Lower lobe of right lung (tissue), 2 donors: Measurements from ENCODE around the gene CYP39A1. TPM values are rescaled to one million over a fixed set of nuclear protein-coding genes. Genes with fewer than 3 reads are reported as not detected.

ENCODE experiments used
- ATAC-seq, 2 donors: fragments of 200-7000 bp; cut with Tn5 transposase; one replicate each; pipeline ENCODE4 v1.9.1; 2020 to 2022; ENCODE audit warnings: mild to moderate bottlenecking in 2 of 2, moderate library complexity in 2 of 2
- DNase-seq: peaks from one replicate; pipeline ENCODE4 v3.0.0-alpha.2; 2020
- H3K27ac ChIP-seq: fragments of 200-600 bp; one replicate; pipeline ENCODE4 v1.8.0; 2022
- H3K27me3 ChIP-seq: fragments of 200-600 bp; one replicate; pipeline ENCODE4 v1.8.0; 2022; ENCODE audit warnings: low read depth
- H3K36me3 ChIP-seq: fragments of 200-600 bp; one replicate; pipeline ENCODE4 v1.8.0; 2022; ENCODE audit warnings: mild to moderate bottlenecking
- H3K4me1 ChIP-seq: fragments of 200-600 bp; one replicate; pipeline ENCODE4 v1.8.0; 2022
- H3K4me3 ChIP-seq: fragments of 200-600 bp; one replicate; pipeline ENCODE4 v1.8.0; 2022; ENCODE audit warnings: mild to moderate bottlenecking
- H3K9me3 ChIP-seq: fragments of 200-600 bp; one replicate; pipeline ENCODE4 v1.8.0; 2022
- CTCF ChIP-seq: fragments of 200-600 bp; IDR thresholded peaks from one replicate; pipeline ENCODE4 v1.8.0; 2022; ENCODE audit warnings: antibody characterized with exemption, mild to moderate bottlenecking
- intact Hi-C: fragments of 100-400 bp; cut with DNase I; formaldehyde crosslinking; loops from one replicate; pipeline ENCODE4 v1.11.0; 2022
- total RNA-seq: library from RNA; stranded (reverse); fragmentation: NEBNext Ultra II Directional; extraction: Animal tissue kit (Norgen Biotek cat#: 25700); gene quantifications from one replicate; pipeline ENCODE4 v1.2.1, GENCODE V29; 2021
- donor health status: DM: no; HTN: yes; CAD: no; lungs with severe emphysema.

The CYP39A1 gene
- total RNA-seq, 1 donor from 2014 or later, result 5.4 TPM

- no peaks in the 10 kb centered on the region for H3K27me3 ChIP-seq
- no peaks in the 10 kb centered on the region for H3K36me3 ChIP-seq
- DNase-seq, result no peak
- H3K4me3 ChIP-seq, result no peak overlapping the region
- ATAC-seq, result no peak
- intact Hi-C loops, result no loop called here
- H3K4me1 ChIP-seq, result no peaks in the 10 kb centered on the region
- no peak for TF ChIP-seq CTCF
- no peak overlapping the region for H3K27ac ChIP-seq
- H3K9me3 ChIP-seq, result no peaks in the 10 kb centered on the region
Observed at GRCh38 chr6:46509981-46510510, 142.6 kb downstream of the CYP39A1 start.

DNA sequence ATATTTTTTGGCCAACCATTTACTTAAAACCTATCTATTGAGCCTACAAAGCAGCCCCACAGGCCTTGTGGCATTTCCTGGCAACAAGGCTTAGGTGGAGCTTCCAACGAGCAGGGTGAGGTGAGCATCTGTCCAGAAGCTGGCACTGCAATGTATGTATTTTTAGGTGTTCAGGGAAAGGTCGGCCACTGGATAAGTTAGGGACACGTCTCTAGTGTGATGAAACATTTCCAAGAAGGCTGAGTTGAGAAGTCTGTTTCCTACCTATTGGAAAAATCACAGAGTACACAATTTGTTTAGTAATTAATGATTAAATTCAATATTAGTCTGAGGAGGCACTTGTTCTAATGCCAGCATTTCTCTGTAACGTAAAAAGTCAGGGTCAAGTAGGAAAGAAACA lies 143.6 kb downstream of the CYP39A1 start:
- intact Hi-C loops, result no loop called here
- Histone ChIP-seq H3K4me1 (no peaks in the 10 kb centered on the region), H3K4me3 (no peak overlapping the region), H3K36me3 (no peaks in the 10 kb centered on the region), H3K9me3 (no peaks in the 10 kb centered on the region), H3K27me3 (no peaks in the 10 kb centered on the region), H3K27ac (no peak overlapping the region)
- no peak for DNase-seq
- TF ChIP-seq CTCF, result no peak
- ATAC-seq, result peak in 1 of 2 donors; percentile 77

GRCh38 chr6:46507426-46507825 lies 145.2 kb downstream of the CYP39A1 start:
- H3K4me1 ChIP-seq, result no peaks in the 10 kb centered on the region
- no peaks in the 10 kb centered on the region for H3K9me3 ChIP-seq
- TF ChIP-seq CTCF, result no peak
- H3K36me3 ChIP-seq, result no peaks in the 10 kb centered on the region
- DNase-seq, result no peak
- intact Hi-C loops, result no loop called here
- H3K27me3 ChIP-seq, result no peaks in the 10 kb centered on the region
- no peak overlapping the region for H3K4me3 ChIP-seq
- peak in 1 of 2 donors; percentile 35 for ATAC-seq
- no peak overlapping the region for H3K27ac ChIP-seq

GRCh38 chr6:46505693-46506512 lies 146.7 kb downstream of the CYP39A1 start:
- DNase-seq (no peak), ATAC-seq (no peak)
- no peak for TF ChIP-seq CTCF
- no peak overlapping the region for H3K4me3 ChIP-seq
- no peaks in the 10 kb centered on the region for H3K4me1 ChIP-seq
- intact Hi-C loops, result no loop called here
- H3K27me3 ChIP-seq, result no peaks in the 10 kb centered on the region
- no peak overlapping the region for H3K27ac ChIP-seq
- no peaks in the 10 kb centered on the region for H3K36me3 ChIP-seq
- no peaks in the 10 kb centered on the region for H3K9me3 ChIP-seq

DNA sequence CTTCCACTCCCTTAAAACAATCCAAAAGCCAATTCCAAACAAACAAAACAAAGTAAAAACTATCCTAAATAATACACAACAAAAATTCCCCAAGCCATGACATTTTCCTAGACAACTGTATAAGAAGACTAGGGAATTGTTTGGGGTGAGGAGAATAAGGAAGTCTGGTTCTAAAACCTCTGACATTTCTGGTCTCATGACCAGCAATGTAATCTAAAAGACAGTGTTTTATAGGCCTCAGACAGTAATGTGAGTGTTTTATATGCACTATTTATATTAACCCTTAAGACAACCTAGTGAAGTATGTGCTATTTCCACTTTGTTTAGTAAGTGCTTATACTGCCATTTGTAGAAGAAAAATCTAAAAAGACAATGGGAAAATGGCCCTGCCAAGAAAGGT lies 148.4 kb downstream of the CYP39A1 start:
- ATAC-seq (no peak), DNase-seq (no peak)
- no peaks in the 10 kb centered on the region for H3K27me3 ChIP-seq
- H3K9me3 ChIP-seq, result no peaks in the 10 kb centered on the region
- H3K36me3 ChIP-seq, result no peaks in the 10 kb centered on the region
- TF ChIP-seq CTCF, result no peak
- intact Hi-C loops, result no loop called here
- no peak overlapping the region for H3K4me3 ChIP-seq
- H3K4me1 ChIP-seq, result no peaks in the 10 kb centered on the region
- H3K27ac ChIP-seq, result no peak overlapping the region
